Measurements from ENCODE around the gene EBPL. TPM values are rescaled to one million over a fixed set of nuclear protein-coding genes. Genes with fewer than 3 reads are reported as not detected.

EBPL gene
- total RNA-seq, result 10 to 100 TPM in 2 of 4 donors, 1 to 10 TPM in 2; 6.0 to 56.2 (median 16.4) TPM

- Histone ChIP-seq H3K27me3 (no peaks in the 10 kb centered on the region), H3K36me3 (no peaks in the 10 kb centered on the region), H3K27ac (peak within 1 kb of the TSS; percentile 81 to 92 (median 88)), H3K4me3 (peak within 1 kb of the TSS; percentile 55 to 85 (median 68)), H3K4me1 (peaks cover 0 to 23% (median 17%) of the 10 kb centered on the region in 4 donors), H3K9me3 (no peaks in the 10 kb centered on the region)
- 1% methylated on average over 59 of the region's 67 CpGs; no CpG with 5 or more reads in 1 of the 2 donors for WGBS, 2 donors (ENCODE audit: low coverage in 1 of 2)
- DNase-seq, result peak; percentile 96
- peak; percentile 62 for TF ChIP-seq POLR2A (IDR thresholded peaks at IDR 0.05)
- TF ChIP-seq POLR2AphosphoS5 (IDR thresholded peaks at IDR 0.05), result peak in 2 of 3 donors; percentile 57 to 79
- TF ChIP-seq EP300 (IDR thresholded peaks at IDR 0.05; ENCODE audit: low read depth), result no peak
- no peak for TF ChIP-seq CTCF (IDR thresholded peaks at IDR 0.05)
- in situ Hi-C loops (cut with MboI; ENCODE audit: low pct_ligation_motif_present in 1 of 4, low pct_unique_long_range_greater_than_20kb in 1 of 4, low sequenced_read_pairs in 3 of 4) (no loop called here), intact Hi-C loops (cut with DNase I; ENCODE audit: low total_unique reads) (no loop called here)
Measured at GRCh38 chr13:49690995-49691784, at the start of gene EBPL. Gene EBPL, minus strand, starts transcription at chr13:49691486. Its CDS starts 62 bp downstream, at chr13:49691424.

GRCh38 chr13:49740870-49741269 lies 49.6 kb upstream of the EBPL start:
- Histone ChIP-seq H3K36me3 (peaks cover 0 to 11% (median 4%) of the 10 kb centered on the region in 4 donors), H3K4me1 (peaks cover 0 to 25% (median 13%) of the 10 kb centered on the region in 4 donors), H3K27me3 (no peaks in the 10 kb centered on the region), H3K27ac (no peak overlapping the region), H3K4me3 (no peak overlapping the region), H3K9me3 (no peaks in the 10 kb centered on the region)
- WGBS, 2 donors (ENCODE audit: low coverage in 1 of 2), result 78 to 79% methylated on average over 2 of the region's 2 CpGs
- DNase-seq, result no peak
- TF ChIP-seq POLR2AphosphoS5 (IDR thresholded peaks at IDR 0.05), result no peak
- TF ChIP-seq CTCF (IDR thresholded peaks at IDR 0.05), result no peak
- no peak for TF ChIP-seq EP300 (IDR thresholded peaks at IDR 0.05; ENCODE audit: low read depth)
- no peak for TF ChIP-seq POLR2A (IDR thresholded peaks at IDR 0.05)
- intact Hi-C loops (cut with DNase I; ENCODE audit: low total_unique reads) (no loop called here), in situ Hi-C loops (cut with MboI; ENCODE audit: low pct_ligation_motif_present in 1 of 4, low pct_unique_long_range_greater_than_20kb in 1 of 4, low sequenced_read_pairs in 3 of 4) (no loop called here)

- Histone ChIP-seq H3K4me1 (peaks cover 0 to 25% (median 13%) of the 10 kb centered on the region in 4 donors), H3K27me3 (no peaks in the 10 kb centered on the region), H3K4me3 (no peak overlapping the region), H3K27ac (peak overlapping the region in 3 of 4 donors; percentile 37 to 41 (median 38)), H3K9me3 (no peaks in the 10 kb centered on the region), H3K36me3 (peaks cover 0 to 6% (median 0%) of the 10 kb centered on the region in 4 donors)
- DNase-seq, result no peak
- in situ Hi-C loops (cut with MboI; ENCODE audit: low pct_ligation_motif_present in 1 of 4, low pct_unique_long_range_greater_than_20kb in 1 of 4, low sequenced_read_pairs in 3 of 4), result no loop called here
- whole genome bisulfite sequencing, 2 donors (ENCODE audit: low coverage in 1 of 2), result 40 to 60% methylated on average over 5 of the region's 5 CpGs
- intact Hi-C loops (cut with DNase I; ENCODE audit: low total_unique reads), result no loop called here
- TF ChIP-seq EP300 (IDR thresholded peaks at IDR 0.05; ENCODE audit: low read depth) (no peak), POLR2AphosphoS5 (IDR thresholded peaks at IDR 0.05) (no peak), POLR2A (IDR thresholded peaks at IDR 0.05) (no peak), CTCF (IDR thresholded peaks at IDR 0.05) (no peak)
Measured at GRCh38 chr13:49739498-49740187, 48.4 kb upstream of the EBPL start.
